OCI-LY3 (cell line): ENCODE data around the gene DDX31.
"Not testable (repeated sequence)": the region's sequence is repeated elsewhere in the genome, so short reads cannot be mapped to it uniquely, and the experiment has no call there.

Source experiments
- H2AFZ ChIP-seq: fragments of 200-600, 300-600 bp; shearing (Covaris generic); 2 replicates; pipeline ENCODE4 v1.6.0; 2014; ENCODE audit warnings: antibody characterized with exemption, low read depth, low read length
- H3K27ac ChIP-seq: fragments of 200-600, 300-600 bp; sonication (generic); 2 replicates; pipeline ENCODE4 v1.5.1; 2014; ENCODE audit warnings: mild to moderate bottlenecking, low read length, moderate library complexity, mixed read lengths
- H3K27me3 ChIP-seq: fragments of 200-600, 300-600 bp; sonication (generic); 2 replicates; pipeline ENCODE4 v1.6.1; 2014; ENCODE audit warnings: low read depth, low read length, mixed read lengths
- H3K36me3 ChIP-seq: fragments of 200-600, 300-600 bp; sonication (generic); replicated peaks from 2 replicates; pipeline ENCODE3; 2014; ENCODE audit warnings: low read depth, low read length, mixed read lengths
- H3K4me1 ChIP-seq: fragments of 300-600, 200-600 bp; sonication (generic); 2 replicates; pipeline ENCODE4 v1.6.1; 2014; ENCODE audit warnings: low read length, mixed read lengths
- H3K4me2 ChIP-seq: fragments of 200-600, 300-600 bp; sonication (generic); 2 replicates; pipeline ENCODE4 v1.6.1; 2014; ENCODE audit warnings: low read length, mixed read lengths
- H3K4me3 ChIP-seq: fragments of 300-600, 200-600 bp; sonication (generic); 2 replicates; pipeline ENCODE4 v1.5.1; 2014; ENCODE audit warnings: antibody characterized with exemption, mild to moderate bottlenecking, low read length, moderate library complexity
- H3K79me2 ChIP-seq: fragments of 300-600, 200-600 bp; shearing (Covaris generic); 2 replicates; pipeline ENCODE4 v1.6.1; 2014; ENCODE audit warnings: mild to moderate bottlenecking, low read length, mixed read lengths
- H3K9ac ChIP-seq: fragments of 300-600, 200-600 bp; shearing (Covaris generic); 2 replicates; pipeline ENCODE4 v1.6.0; 2014; ENCODE audit warnings: mild to moderate bottlenecking, low read length, moderate library complexity
- H3K9me3 ChIP-seq: fragments of 200-600, 300-600 bp; shearing (Covaris generic); 2 replicates; pipeline ENCODE4 v1.6.1; 2014; ENCODE audit warnings: low read length, mixed read lengths; ENCODE audit not compliant: insufficient read depth
- H4K20me1 ChIP-seq: fragments of 200-600, 300-600 bp; sonication (generic); 2 replicates; pipeline ENCODE4 v1.6.1; 2016; ENCODE audit warnings: low read length, mixed read lengths; ENCODE audit not compliant: insufficient read depth
- EZH2phosphoT487 ChIP-seq: fragments of 200-600 bp; shearing (Covaris generic); IDR thresholded peaks from 2 replicates; pipeline ENCODE4 v1.6.1; 2018; ENCODE audit warnings: antibody characterized with exemption, mixed run types, low read depth
- TF ChIP-seq, protein P1 (sequence below): fragments of 200-600, 300-600 bp; sonication (generic); IDR thresholded peaks from 2 replicates; pipeline ENCODE4 v1.5.1; 2014; ENCODE audit warnings: antibody characterized with exemption, low read length, low read depth

Gene DDX31

DNA sequence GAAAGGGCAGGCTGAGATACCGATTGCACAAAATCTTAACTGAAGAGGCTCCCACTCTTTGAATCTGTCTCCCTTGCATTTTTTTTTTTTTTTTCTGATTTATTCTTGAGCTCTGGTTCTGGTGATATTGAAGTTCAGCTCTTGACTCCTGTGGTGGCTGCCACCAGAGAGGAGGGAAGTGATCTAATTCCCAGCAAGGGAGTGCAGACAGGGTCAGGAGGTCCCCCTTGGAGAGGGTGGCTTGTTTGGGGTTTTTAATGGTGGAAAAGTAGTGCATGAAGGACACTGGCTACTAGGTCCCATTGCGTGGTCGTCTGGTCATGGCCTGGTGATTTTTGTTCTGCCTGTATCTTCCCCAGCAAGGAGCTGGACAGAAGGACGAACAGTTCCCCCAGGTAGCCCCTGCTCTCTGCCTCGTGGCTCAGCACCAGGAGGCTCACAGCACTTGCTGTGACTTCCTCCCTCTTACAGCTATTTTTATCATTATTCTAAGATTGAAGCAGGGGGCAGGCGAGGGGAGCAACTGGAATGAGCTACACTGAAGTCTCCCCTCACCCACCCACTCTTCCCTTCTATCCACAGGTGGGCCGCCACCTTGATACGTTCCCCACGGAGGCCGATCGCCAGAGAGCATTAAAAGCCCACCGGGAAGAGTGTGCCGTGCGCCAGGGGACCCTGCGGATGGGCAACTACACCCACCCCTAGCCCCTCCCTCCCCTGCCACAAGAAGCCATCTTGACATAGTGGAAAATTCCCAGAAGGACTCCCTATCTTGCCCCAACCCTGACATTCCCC, 97.8 kb downstream of the DDX31 start:
- no peaks in the 10 kb centered on the region for H3K79me2 ChIP-seq
- TF ChIP-seq, protein P1, sequence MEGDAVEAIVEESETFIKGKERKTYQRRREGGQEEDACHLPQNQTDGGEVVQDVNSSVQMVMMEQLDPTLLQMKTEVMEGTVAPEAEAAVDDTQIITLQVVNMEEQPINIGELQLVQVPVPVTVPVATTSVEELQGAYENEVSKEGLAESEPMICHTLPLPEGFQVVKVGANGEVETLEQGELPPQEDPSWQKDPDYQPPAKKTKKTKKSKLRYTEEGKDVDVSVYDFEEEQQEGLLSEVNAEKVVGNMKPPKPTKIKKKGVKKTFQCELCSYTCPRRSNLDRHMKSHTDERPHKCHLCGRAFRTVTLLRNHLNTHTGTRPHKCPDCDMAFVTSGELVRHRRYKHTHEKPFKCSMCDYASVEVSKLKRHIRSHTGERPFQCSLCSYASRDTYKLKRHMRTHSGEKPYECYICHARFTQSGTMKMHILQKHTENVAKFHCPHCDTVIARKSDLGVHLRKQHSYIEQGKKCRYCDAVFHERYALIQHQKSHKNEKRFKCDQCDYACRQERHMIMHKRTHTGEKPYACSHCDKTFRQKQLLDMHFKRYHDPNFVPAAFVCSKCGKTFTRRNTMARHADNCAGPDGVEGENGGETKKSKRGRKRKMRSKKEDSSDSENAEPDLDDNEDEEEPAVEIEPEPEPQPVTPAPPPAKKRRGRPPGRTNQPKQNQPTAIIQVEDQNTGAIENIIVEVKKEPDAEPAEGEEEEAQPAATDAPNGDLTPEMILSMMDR: no peak
- TF ChIP-seq EZH2phosphoT487: no peak
- no peak overlapping the region for H3K4me2 ChIP-seq
- no peaks in the 10 kb centered on the region for H3K36me3 ChIP-seq
- H3K9ac ChIP-seq: no peak overlapping the region
- no peak overlapping the region for H3K27ac ChIP-seq
- H3K4me3 ChIP-seq: no peak overlapping the region
- no peaks in the 10 kb centered on the region for H4K20me1 ChIP-seq
- H2AFZ ChIP-seq: no peak overlapping the region
- H3K9me3 ChIP-seq: no peaks in the 10 kb centered on the region
- H3K4me1 ChIP-seq: no peaks in the 10 kb centered on the region
- no peaks in the 10 kb centered on the region for H3K27me3 ChIP-seq

DNA sequence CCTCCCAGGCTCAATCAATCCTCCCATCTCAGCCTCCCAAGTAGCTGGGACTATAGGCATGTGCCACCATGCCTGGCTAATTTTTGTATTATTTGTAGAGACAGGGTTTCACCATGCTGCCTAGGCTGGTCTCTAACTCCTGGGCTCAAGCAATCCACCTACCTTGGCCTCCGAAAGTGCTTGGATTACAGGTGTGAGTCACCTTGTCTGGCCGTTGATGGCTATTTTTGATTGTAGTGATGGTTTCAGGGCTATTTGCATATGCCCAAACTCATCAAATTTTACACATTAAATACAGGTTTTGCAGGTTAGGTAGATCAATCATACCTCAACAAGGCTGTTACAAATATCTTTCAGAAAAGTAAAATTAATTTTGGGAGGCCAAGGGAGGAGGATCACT, 101.0 kb downstream of the DDX31 start:
- not testable (repeated sequence) for H3K27ac ChIP-seq, H3K9ac ChIP-seq, H2AFZ ChIP-seq, H3K4me1 ChIP-seq, H4K20me1 ChIP-seq, H3K79me2 ChIP-seq, H3K9me3 ChIP-seq, H3K4me2 ChIP-seq, H3K4me3 ChIP-seq, H3K27me3 ChIP-seq, H3K36me3 ChIP-seq

DNA sequence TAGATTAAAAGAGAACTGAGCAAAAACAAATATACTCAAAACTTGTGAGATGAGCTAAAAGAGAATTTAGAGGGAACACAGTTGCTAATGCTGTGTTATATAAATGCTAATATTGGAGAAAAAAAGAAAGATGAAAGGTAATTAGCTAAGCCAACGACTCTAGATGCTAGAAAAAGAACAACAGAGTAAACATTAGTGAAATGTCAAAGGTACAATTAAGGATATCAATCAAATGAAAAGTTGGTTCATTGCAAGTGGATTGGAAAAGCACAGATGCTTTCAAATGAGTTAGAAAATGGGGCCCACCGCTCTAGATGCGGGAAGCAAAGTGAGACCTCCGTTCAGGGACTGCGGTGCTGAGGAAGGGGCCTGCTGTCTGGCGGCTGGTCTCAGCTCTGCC, 105.3 kb downstream of the DDX31 start:
- Histone ChIP-seq H3K4me3 (no peak overlapping the region), H3K4me1 (no peaks in the 10 kb centered on the region), H3K9ac (no peak overlapping the region), H3K9me3 (no peaks in the 10 kb centered on the region), H3K27me3 (no peaks in the 10 kb centered on the region), H3K36me3 (no peaks in the 10 kb centered on the region), H3K4me2 (no peak overlapping the region), H3K27ac (no peak overlapping the region), H4K20me1 (no peaks in the 10 kb centered on the region), H3K79me2 (no peaks in the 10 kb centered on the region), H2AFZ (no peak overlapping the region)
- TF ChIP-seq, protein P1: no peak
- TF ChIP-seq EZH2phosphoT487: no peak

DNA sequence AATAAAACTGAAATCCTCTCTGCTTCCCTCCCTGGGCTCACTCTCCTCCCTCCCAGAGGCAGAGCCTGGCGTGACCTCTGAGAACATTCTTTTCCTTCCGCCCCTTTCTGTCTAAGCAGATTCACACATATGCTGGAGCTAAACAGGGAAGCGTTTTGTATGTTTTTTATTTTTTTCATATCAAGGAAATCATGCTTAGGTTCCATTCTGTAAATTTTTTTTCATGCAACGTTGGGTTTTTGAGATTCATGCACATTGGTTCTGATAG, 107.5 kb downstream of the DDX31 start:
- no peak overlapping the region for H3K9ac ChIP-seq
- H3K27ac ChIP-seq: no peak overlapping the region
- no peak overlapping the region for H3K4me3 ChIP-seq
- no peaks in the 10 kb centered on the region for H3K79me2 ChIP-seq
- H3K27me3 ChIP-seq: no peaks in the 10 kb centered on the region
- H4K20me1 ChIP-seq: no peaks in the 10 kb centered on the region
- H2AFZ ChIP-seq: no peak overlapping the region
- H3K9me3 ChIP-seq: no peaks in the 10 kb centered on the region
- H3K4me2 ChIP-seq: no peak overlapping the region
- H3K36me3 ChIP-seq: no peaks in the 10 kb centered on the region
- TF ChIP-seq, protein P1: no peak
- TF ChIP-seq EZH2phosphoT487: no peak
- no peaks in the 10 kb centered on the region for H3K4me1 ChIP-seq
